ENCODE measurements around the gene MAP3K5.
A peak's percentile ranks its signal among the peaks of the same experiment; 100 is the strongest.

Gene MAP3K5

GRCh38 chr6:136654086-136654485 lies 138.2 kb downstream of the MAP3K5 start:
- peak; percentile 14 for TF ChIP-seq CTCF (IDR thresholded peaks at IDR 0.05; ENCODE audit: low read depth, low read length, missing control alignments)
- in situ Hi-C loops (cut with HindIII; ENCODE audit: low sequenced_read_pairs): no loop called here
- H3K4me3 ChIP-seq (ENCODE audit: low read depth, low read length): no peak overlapping the region
- DNase-seq (ENCODE audit: low read depth): no peak

DNA sequence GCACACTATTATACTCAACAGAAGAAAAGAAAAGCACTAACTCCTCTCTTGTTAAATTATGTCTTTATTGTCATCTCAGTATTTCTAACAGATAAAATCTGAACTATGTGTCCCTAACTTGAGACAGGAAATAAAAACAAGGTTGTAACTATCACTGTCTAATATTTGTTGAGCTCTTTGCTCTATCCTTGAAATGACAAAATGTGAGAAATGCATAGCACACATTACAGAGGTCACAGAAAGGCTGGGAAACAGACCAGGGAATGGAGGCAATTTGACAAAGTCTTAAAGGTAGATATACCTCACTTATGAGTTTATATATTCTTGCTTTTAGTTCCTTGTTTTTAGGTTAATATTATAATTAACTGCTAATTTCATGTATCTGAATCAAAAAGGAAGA lies 139.6 kb downstream of the MAP3K5 start:
- H3K4me3 ChIP-seq (ENCODE audit: low read depth, low read length): no peak overlapping the region
- no peak for DNase-seq (ENCODE audit: low read depth)
- TF ChIP-seq CTCF (IDR thresholded peaks at IDR 0.05; ENCODE audit: low read depth, low read length, missing control alignments): no peak
- in situ Hi-C loops (cut with HindIII; ENCODE audit: low sequenced_read_pairs): no loop called here

- in situ Hi-C loops (cut with HindIII; ENCODE audit: low sequenced_read_pairs): no loop called here
- no peak for TF ChIP-seq CTCF (IDR thresholded peaks at IDR 0.05; ENCODE audit: low read depth, low read length, missing control alignments)
- no peak overlapping the region for H3K4me3 ChIP-seq (ENCODE audit: low read depth, low read length)
- no peak for DNase-seq (ENCODE audit: low read depth)
These were observed 140.3 kb downstream of the MAP3K5 start for GRCh38 chr6:136651982-136652381.

- peak; percentile 61 for DNase-seq (ENCODE audit: low read depth)
- TF ChIP-seq CTCF (IDR thresholded peaks at IDR 0.05; ENCODE audit: low read depth, low read length, missing control alignments): no peak
- in situ Hi-C loops (cut with HindIII; ENCODE audit: low sequenced_read_pairs): no loop called here
- no peak overlapping the region for H3K4me3 ChIP-seq (ENCODE audit: low read depth, low read length)
These were observed 144.9 kb downstream of the MAP3K5 start for GRCh38 chr6:136647363-136647852.

DNA sequence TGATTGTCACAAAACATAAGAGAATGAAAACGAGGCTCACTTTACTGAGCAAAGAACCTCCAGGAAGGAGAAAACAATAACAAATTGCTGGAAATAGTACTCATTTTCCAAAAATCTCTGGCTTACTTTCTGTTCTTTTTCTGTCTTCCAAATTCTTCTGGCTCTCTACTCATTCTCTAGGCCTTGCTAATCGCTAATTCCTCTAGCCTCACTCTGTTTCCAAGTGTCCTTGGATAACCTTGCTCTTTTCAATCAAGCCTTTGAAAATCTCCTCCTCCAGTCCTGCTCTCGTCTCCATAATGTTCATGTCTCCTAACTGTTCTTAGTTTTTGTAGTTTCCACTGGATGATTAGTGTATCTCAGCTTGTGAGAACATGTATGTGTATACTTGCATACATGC lies 145.9 kb downstream of the MAP3K5 start:
- no peak for TF ChIP-seq CTCF (IDR thresholded peaks at IDR 0.05; ENCODE audit: low read depth, low read length, missing control alignments)
- in situ Hi-C loops (cut with HindIII; ENCODE audit: low sequenced_read_pairs): no loop called here
- no peak overlapping the region for H3K4me3 ChIP-seq (ENCODE audit: low read depth, low read length)
- DNase-seq (ENCODE audit: low read depth): no peak

DNA sequence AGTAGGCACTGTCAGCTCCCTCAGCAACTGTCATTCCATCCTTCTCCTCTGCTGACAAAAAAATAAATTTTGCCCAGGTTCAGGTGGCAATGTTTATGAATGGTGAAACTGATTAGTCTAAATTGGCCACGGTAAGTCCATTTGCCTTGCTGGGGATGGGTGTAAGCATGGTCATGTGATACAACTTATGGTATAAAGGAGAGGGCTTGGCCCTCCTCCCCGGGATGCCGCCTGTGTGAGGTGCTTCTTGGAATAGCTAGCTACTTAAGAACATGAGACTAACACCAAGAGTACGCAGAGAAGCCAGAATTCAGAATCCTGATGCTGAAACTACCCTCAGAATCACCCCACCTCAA lies 147.7 kb downstream of the MAP3K5 start:
- no peak for DNase-seq (ENCODE audit: low read depth)
- H3K4me3 ChIP-seq (ENCODE audit: low read depth, low read length): no peak overlapping the region
- in situ Hi-C loops (cut with HindIII; ENCODE audit: low sequenced_read_pairs): no loop called here
- TF ChIP-seq CTCF (IDR thresholded peaks at IDR 0.05; ENCODE audit: low read depth, low read length, missing control alignments): no peak
